Fibroblast of lung (primary cell): ENCODE measurements around the gene MBNL1. TPM values are rescaled to one million over a fixed set of nuclear protein-coding genes. Genes with fewer than 3 reads are reported as not detected.

Experiments used
- DNase-seq, 2 donors: peaks; one replicate each; pipeline versions ENCODE4 v3.0.0 to v3.0.0-alpha.2; 2010; ENCODE audit warnings: low read depth in 2 of 2
- H2AFZ ChIP-seq: 2 replicates; pipeline ENCODE4 v1.5.1; 2012; ENCODE audit warnings: low read length, control low read depth, inconsistent platforms
- H3K27ac ChIP-seq: 2 replicates; pipeline ENCODE4 v1.5.1; 2011; ENCODE audit warnings: low read length, control low read depth; ENCODE audit not compliant: insufficient read depth
- H3K27me3 ChIP-seq: 2 replicates; pipeline ENCODE4 v1.5.1; 2011; ENCODE audit warnings: mild to moderate bottlenecking, low read length; ENCODE audit not compliant: control insufficient read depth, insufficient read depth
- H3K36me3 ChIP-seq: 2 replicates; pipeline ENCODE4 v1.5.1; 2011; ENCODE audit warnings: low read length; ENCODE audit not compliant: control insufficient read depth, insufficient read depth
- H3K4me1 ChIP-seq: 2 replicates; pipeline ENCODE4 v1.5.1; 2011; ENCODE audit warnings: low read length; ENCODE audit not compliant: control insufficient read depth, insufficient read depth; ENCODE audit errors: extremely low read depth
- H3K4me2 ChIP-seq: 2 replicates; pipeline ENCODE4 v1.5.1; 2011; ENCODE audit warnings: low read length, control low read depth; ENCODE audit not compliant: insufficient read depth; ENCODE audit errors: extremely low read depth
- H3K4me3 ChIP-seq, 4 experiments: fragments of 200-600 bp in 1 of 4; sonication (generic) in 1 of 4; replicated peaks in 1 of 4; 2 replicates each; pipeline ENCODE4 v1.5.1; 2011 to 2016; ENCODE audit warnings: low read length in 4 of 4, low read depth in 3 of 4, mild to moderate bottlenecking in 3 of 4, control low read depth in 2 of 4, inconsistent platforms in 1 of 4, mixed read lengths in 1 of 4; ENCODE audit not compliant: insufficient read depth in 1 of 4; ENCODE audit errors: control extremely low read depth in 1 of 4
- H3K79me2 ChIP-seq: 2 replicates; pipeline ENCODE4 v1.5.1; 2012; ENCODE audit warnings: mild to moderate bottlenecking, low read length, inconsistent platforms; ENCODE audit not compliant: control insufficient read depth, insufficient read depth
- H3K9ac ChIP-seq: 2 replicates; pipeline ENCODE4 v1.5.1; 2011; ENCODE audit warnings: mild to moderate bottlenecking, low read length, control low read depth; ENCODE audit not compliant: insufficient read depth
- H3K9me3 ChIP-seq: 2 replicates; pipeline ENCODE4 v1.5.1; 2012; ENCODE audit warnings: low read depth, low read length; ENCODE audit not compliant: control insufficient read depth, insufficient read depth
- H4K20me1 ChIP-seq: 2 replicates; pipeline ENCODE4 v1.5.1; 2011; ENCODE audit warnings: low read length; ENCODE audit not compliant: control insufficient read depth, insufficient read depth; ENCODE audit errors: extremely low read depth
- EZH2 ChIP-seq: IDR thresholded peaks from 2 replicates; pipeline ENCODE4 v1.5.1; 2012; ENCODE audit warnings: low read length, control low read depth, mild to moderate bottlenecking; ENCODE audit errors: missing control alignments
- polyA plus RNA-seq, 2 donors: library from polyadenylated mRNA; depleted of rRNA in 1 of 2; stranded (reverse) in 1 of 2; unstranded in 1 of 2; fragments of >200 nt; gene quantifications; 2 replicates each; pipeline ENCODE4 v1.2.1, GENCODE V29; 2011 to 2012; ENCODE audit warnings: missing spikeins in 1 of 2
- total RNA-seq: library from RNA; depleted of rRNA; stranded (reverse); fragments of >200 nt; gene quantifications from 2 replicates; pipeline ENCODE4 v1.2.1, GENCODE V29; 2014
- TF ChIP-seq, protein P1 (sequence below), 2 donors: IDR thresholded peaks in 1 of 2; conservative IDR thresholded peaks in 1 of 2; 1 replicate in 1 of 2; 2 replicates in 1 of 2; pipeline ENCODE4 v1.5.1; 2011 to 2012; ENCODE audit warnings: low read length in 2 of 2, control low read depth in 1 of 2, inconsistent platforms in 1 of 2, low read depth in 1 of 2, mild to moderate bottlenecking in 1 of 2

The MBNL1 gene
- total and polyA plus RNA-seq, 2 donors (not counting 1 experiment from before 2014, with no cell fraction given), result 150 to 213 TPM

DNA sequence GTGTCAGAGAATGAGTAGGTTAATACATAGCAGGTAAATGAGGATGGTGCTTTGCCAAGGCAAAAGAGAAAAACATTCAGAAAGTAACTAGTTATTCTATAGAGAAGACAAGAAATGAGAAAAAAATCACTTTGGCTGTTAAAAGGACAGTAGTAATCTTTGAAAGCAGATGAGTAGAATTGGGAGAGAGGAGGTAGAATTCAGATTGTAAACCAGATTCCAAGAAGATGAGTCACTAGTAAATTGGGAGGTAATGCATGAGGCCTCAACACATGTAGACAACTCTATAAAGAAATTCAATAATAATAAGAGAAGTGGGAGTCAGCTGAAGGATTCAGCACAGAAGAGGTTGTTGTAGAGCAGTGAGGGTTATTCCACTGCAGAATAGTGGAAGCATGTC lies 81.4 kb downstream of the MBNL1 start:
- Histone ChIP-seq H3K9me3 (no peaks in the 10 kb centered on the region), H3K4me2 (peak overlapping the region; percentile 15), H3K79me2 (peaks cover 81% of the 10 kb centered on the region), H2AFZ (no peak overlapping the region), H3K36me3 (no peaks in the 10 kb centered on the region), H3K4me1 (peaks cover 15% of the 10 kb centered on the region), H3K27me3 (no peaks in the 10 kb centered on the region), H4K20me1 (no peaks in the 10 kb centered on the region), H3K4me3 (no peak overlapping the region), H3K9ac (no peak overlapping the region), H3K27ac (no peak overlapping the region)
- peak in 1 of 2 donors; percentile 43 for DNase-seq
- no peak for TF ChIP-seq EZH2
- TF ChIP-seq, protein P1, sequence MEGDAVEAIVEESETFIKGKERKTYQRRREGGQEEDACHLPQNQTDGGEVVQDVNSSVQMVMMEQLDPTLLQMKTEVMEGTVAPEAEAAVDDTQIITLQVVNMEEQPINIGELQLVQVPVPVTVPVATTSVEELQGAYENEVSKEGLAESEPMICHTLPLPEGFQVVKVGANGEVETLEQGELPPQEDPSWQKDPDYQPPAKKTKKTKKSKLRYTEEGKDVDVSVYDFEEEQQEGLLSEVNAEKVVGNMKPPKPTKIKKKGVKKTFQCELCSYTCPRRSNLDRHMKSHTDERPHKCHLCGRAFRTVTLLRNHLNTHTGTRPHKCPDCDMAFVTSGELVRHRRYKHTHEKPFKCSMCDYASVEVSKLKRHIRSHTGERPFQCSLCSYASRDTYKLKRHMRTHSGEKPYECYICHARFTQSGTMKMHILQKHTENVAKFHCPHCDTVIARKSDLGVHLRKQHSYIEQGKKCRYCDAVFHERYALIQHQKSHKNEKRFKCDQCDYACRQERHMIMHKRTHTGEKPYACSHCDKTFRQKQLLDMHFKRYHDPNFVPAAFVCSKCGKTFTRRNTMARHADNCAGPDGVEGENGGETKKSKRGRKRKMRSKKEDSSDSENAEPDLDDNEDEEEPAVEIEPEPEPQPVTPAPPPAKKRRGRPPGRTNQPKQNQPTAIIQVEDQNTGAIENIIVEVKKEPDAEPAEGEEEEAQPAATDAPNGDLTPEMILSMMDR (conservative IDR thresholded peaks at IDR 0.05 in 1 of 2, IDR thresholded peaks at IDR 0.05 in 1 of 2; ENCODE audit: low read depth in 1 of 2, low read length in 2 of 2), result no peak

DNA sequence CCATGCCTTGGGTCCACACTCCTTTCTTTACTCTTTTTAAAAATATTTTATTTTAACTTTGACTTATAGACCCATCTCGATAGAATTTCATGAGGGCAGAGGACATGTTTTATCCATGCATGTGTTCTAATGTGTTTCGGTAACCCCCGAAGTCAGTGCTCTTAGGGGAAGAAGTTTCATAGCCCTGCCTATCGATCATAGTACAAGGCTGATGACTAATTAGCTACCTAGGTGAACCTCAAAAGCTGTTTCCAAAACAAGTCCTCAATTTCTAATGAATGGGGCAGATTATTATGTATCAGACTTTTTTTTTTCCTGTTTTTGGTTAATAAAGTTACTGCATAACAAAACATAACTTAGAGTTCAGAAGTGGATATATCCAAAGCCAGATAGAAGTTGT lies 82.0 kb downstream of the MBNL1 start:
- Histone ChIP-seq H3K4me1 (peaks cover 18% of the 10 kb centered on the region), H3K79me2 (peaks cover 82% of the 10 kb centered on the region), H3K9me3 (no peaks in the 10 kb centered on the region), H3K27me3 (no peaks in the 10 kb centered on the region), H3K36me3 (no peaks in the 10 kb centered on the region), H3K9ac (no peak overlapping the region), H3K4me3 (no peak overlapping the region), H4K20me1 (no peaks in the 10 kb centered on the region), H3K4me2 (no peak overlapping the region), H2AFZ (no peak overlapping the region), H3K27ac (no peak overlapping the region)
- DNase-seq, result no peak
- TF ChIP-seq, protein P1 (conservative IDR thresholded peaks at IDR 0.05 in 1 of 2, IDR thresholded peaks at IDR 0.05 in 1 of 2; ENCODE audit: low read depth in 1 of 2, low read length in 2 of 2), result no peak
- no peak for TF ChIP-seq EZH2

DNA sequence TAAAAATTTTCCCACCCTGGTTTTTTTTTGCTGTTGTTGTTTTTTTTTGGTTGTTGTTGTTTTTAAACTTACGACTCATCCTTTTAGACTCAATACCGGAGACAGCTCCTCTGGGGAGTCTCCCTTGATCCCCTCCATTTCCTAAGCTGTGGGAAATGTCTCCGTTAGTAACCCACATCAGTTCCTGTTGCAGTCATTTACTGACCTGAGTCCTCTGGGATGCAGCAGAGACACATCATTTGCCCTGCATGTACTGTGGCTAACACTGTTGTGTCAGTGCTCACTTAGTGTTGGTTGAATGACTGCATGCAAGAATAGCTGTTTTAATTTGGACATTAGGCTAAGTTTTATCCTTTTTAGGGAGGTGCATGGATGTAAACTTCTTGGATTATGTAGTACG lies 83.8 kb downstream of the MBNL1 start:
- no peak overlapping the region for H2AFZ ChIP-seq
- peaks cover 87% of the 10 kb centered on the region for H3K79me2 ChIP-seq
- no peaks in the 10 kb centered on the region for H3K27me3 ChIP-seq
- H4K20me1 ChIP-seq, result no peaks in the 10 kb centered on the region
- no peak overlapping the region for H3K4me2 ChIP-seq
- no peaks in the 10 kb centered on the region for H3K36me3 ChIP-seq
- TF ChIP-seq, protein P1 (conservative IDR thresholded peaks at IDR 0.05 in 1 of 2, IDR thresholded peaks at IDR 0.05 in 1 of 2; ENCODE audit: low read depth in 1 of 2, low read length in 2 of 2), result no peak
- no peak for TF ChIP-seq EZH2
- H3K9ac ChIP-seq, result no peak overlapping the region
- peaks cover 22% of the 10 kb centered on the region for H3K4me1 ChIP-seq
- DNase-seq, result no peak
- H3K9me3 ChIP-seq, result no peaks in the 10 kb centered on the region
- H3K27ac ChIP-seq, result no peak overlapping the region
- no peak overlapping the region for H3K4me3 ChIP-seq
